Fibroblast of the aortic adventitia (primary cell): ENCODE results near the gene PCNT. TPM values are rescaled to one million over a fixed set of nuclear protein-coding genes. Genes with fewer than 3 reads are reported as not detected.

Experiments
- DNase-seq: peaks from one replicate; pipeline ENCODE4 v3.0.0-alpha.2; 2010; ENCODE audit warnings: low read depth
- H3K4me3 ChIP-seq: 2 replicates; pipeline ENCODE4 v1.5.1; 2011; ENCODE audit warnings: low read depth, mild to moderate bottlenecking, control low read depth, low read length, moderate library complexity
- total RNA-seq: library from RNA; depleted of rRNA; stranded (reverse); fragments of >200 nt; gene quantifications from 2 replicates; pipeline ENCODE4 v1.2.3, GENCODE V29; 2012; ENCODE audit warnings: low replicate concordance
- TF ChIP-seq, protein P1 (sequence below): IDR thresholded peaks from 2 replicates; pipeline ENCODE4 v1.5.1; 2011; ENCODE audit warnings: mild to moderate bottlenecking, low read length, control low read depth, inconsistent platforms; ENCODE audit not compliant: insufficient read depth

PCNT gene, protein sequence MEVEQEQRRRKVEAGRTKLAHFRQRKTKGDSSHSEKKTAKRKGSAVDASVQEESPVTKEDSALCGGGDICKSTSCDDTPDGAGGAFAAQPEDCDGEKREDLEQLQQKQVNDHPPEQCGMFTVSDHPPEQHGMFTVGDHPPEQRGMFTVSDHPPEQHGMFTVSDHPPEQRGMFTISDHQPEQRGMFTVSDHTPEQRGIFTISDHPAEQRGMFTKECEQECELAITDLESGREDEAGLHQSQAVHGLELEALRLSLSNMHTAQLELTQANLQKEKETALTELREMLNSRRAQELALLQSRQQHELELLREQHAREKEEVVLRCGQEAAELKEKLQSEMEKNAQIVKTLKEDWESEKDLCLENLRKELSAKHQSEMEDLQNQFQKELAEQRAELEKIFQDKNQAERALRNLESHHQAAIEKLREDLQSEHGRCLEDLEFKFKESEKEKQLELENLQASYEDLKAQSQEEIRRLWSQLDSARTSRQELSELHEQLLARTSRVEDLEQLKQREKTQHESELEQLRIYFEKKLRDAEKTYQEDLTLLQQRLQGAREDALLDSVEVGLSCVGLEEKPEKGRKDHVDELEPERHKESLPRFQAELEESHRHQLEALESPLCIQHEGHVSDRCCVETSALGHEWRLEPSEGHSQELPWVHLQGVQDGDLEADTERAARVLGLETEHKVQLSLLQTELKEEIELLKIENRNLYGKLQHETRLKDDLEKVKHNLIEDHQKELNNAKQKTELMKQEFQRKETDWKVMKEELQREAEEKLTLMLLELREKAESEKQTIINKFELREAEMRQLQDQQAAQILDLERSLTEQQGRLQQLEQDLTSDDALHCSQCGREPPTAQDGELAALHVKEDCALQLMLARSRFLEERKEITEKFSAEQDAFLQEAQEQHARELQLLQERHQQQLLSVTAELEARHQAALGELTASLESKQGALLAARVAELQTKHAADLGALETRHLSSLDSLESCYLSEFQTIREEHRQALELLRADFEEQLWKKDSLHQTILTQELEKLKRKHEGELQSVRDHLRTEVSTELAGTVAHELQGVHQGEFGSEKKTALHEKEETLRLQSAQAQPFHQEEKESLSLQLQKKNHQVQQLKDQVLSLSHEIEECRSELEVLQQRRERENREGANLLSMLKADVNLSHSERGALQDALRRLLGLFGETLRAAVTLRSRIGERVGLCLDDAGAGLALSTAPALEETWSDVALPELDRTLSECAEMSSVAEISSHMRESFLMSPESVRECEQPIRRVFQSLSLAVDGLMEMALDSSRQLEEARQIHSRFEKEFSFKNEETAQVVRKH (N-terminal part only)
- total RNA-seq = 27.8 and 40.3 TPM in 2 replicates

DNA sequence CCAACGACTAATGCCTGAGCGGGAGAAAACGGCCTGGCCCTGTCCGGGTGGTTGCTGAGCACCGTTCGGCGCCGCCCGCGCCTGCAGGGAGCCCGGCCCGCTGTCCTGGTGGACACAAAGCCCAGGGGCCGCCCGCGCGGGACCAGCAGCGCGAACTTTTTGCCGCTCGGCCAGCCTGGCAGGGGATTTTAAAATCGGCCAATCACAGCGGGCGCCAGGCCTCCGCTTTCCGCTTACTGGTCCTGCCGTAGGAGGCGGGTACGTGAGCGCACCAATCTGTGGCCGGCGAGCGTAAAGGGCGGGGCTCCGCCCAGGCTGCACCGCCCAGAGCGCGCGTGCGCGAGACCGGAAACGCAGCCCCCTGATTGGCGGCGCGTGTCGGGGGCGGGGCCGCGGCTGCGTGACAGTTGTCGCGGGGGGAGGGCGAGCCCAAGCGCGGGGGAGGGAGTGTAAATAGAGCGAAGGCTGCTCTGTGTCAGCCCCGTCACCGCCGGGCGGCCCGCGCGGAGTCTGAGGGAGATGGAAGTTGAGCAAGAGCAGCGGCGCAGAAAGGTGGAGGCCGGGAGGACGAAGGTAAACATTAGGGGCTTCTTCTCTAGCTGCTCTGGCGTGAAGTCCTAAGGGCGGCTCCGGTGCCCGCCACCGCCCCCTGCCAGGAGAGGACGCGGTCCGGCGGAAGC is at the start of gene PCNT, which contains the start of gene C21orf58:
Gene PCNT (plus strand): TSS at position 447 of the 680 bp plus-strand sequence. CDS start 73 bp downstream, at position 520.
Gene C21orf58 (minus strand): TSS at position 161 of the 680 bp plus-strand sequence. CDS start 1,132 bp downstream, outside the sequence.
- TF ChIP-seq, protein P1, sequence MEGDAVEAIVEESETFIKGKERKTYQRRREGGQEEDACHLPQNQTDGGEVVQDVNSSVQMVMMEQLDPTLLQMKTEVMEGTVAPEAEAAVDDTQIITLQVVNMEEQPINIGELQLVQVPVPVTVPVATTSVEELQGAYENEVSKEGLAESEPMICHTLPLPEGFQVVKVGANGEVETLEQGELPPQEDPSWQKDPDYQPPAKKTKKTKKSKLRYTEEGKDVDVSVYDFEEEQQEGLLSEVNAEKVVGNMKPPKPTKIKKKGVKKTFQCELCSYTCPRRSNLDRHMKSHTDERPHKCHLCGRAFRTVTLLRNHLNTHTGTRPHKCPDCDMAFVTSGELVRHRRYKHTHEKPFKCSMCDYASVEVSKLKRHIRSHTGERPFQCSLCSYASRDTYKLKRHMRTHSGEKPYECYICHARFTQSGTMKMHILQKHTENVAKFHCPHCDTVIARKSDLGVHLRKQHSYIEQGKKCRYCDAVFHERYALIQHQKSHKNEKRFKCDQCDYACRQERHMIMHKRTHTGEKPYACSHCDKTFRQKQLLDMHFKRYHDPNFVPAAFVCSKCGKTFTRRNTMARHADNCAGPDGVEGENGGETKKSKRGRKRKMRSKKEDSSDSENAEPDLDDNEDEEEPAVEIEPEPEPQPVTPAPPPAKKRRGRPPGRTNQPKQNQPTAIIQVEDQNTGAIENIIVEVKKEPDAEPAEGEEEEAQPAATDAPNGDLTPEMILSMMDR = no peak
- H3K4me3 ChIP-seq = peak within 1 kb of the TSS; percentile 97
- DNase-seq = peak; percentile 97

DNA sequence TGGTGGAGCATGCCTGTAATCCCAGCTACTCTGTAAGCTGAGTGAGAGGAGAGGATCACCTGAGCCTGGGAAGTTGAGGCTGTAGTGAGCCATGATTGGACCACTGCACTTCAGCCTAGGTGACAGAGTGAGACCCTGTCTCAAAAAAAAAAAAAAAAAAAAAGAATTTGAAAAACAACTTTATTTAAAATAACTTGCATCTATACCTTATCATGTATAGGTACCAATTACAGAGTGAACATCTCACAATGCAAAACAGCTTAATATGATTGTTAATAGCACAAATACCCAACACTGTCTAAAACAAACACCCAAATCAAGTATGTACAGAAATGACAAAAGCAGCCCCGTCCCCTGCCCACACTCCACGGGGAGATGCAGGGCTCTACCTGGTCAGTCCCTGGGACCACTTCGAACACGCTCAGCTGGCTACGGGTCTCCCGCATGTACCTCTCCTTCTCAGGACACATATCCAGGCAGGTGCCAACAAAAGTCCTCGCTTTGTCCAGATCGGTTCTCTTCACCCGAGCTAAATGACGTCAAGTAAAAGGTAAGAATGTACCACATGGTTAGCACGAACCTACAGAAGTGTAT is 49.1 kb upstream of the PCNT start:
- TF ChIP-seq, protein P1 = no peak
- no peak for DNase-seq
- H3K4me3 ChIP-seq = no peak overlapping the region

DNA sequence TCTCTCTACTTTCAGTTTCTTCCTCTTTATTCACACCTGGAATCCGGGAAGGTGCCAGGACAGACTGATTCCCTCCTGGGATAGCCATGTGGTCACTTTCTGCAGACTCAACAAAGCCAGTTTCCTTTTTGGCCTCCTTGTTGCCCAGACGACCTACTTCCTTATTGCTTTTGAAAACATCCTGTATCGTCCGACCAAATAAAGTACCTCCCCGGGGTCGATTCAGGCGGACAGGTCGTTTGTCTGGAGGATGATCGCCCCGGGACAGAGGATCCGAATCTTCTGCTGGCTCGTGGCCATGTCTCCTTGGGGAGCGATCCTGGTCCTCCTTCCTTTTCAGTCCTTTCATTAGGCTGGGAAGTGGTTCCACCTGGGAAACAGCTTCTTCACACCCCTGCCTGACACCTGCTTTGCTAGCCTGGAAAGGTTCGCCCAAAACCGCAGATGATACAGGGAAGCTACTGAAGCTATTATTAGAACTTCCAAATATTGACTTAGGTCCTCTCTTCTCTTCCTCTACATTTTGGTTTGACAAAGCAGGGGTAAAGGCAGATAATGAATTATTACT is 39.8 kb upstream of the PCNT start:
- H3K4me3 ChIP-seq = peak overlapping the region; percentile 22
- DNase-seq = no peak
- TF ChIP-seq, protein P1 = no peak

DNA sequence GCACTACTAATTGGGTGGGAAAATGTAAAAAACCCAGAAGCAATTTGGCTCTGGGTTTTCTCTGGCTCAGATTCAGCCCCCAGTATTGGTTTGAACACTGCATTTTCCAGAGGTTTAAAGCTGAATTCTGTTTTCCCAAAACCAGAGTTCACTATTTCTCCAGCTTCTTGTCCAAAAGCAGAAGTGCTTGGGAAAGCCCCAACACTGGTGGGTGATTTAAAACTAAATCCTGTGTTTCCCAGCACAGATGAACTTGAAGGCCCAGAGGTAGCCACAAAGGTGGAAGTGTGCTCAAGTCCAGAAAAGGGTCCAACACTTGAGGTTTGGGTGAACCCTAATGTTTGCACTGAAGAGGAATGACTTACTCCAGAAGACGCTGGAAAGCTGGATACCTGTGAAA is 39.2 kb upstream of the PCNT start:
- peak overlapping the region; percentile 69 for H3K4me3 ChIP-seq
- no peak for DNase-seq
- TF ChIP-seq, protein P1 = no peak

DNA sequence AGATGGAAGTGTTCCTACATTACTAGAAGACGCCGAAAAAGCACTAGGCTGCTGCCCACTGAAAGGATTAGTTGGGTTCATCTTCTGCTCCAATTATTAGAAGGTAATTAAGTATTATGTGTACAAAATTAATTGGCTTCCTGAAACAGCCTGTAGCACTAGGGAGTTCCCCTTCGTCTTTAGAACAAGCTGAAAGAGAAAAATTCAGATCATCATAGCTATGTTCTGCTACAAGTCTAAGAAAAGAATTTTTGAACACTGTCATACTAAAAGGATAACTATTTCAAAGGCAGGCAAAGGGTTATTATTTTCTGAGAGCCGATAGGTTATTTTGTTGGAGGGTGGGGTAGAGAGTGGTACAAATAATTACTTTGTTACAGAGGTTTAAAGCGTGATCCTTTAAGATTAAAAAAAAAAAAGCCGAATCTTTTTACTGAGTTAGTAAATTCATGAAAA is 38.7 kb upstream of the PCNT start, which contains the start of gene MCM3AP:
Gene MCM3AP (minus strand): TSS at position 406 of the 456 bp plus-strand sequence. CDS start 325 bp downstream, at position 81.
- TF ChIP-seq, protein P1 = no peak
- DNase-seq = no peak
- H3K4me3 ChIP-seq = peak within 1 kb of the TSS; percentile 69
